ENCODE data around the gene CXCL11. TPM values are rescaled to one million over a fixed set of nuclear protein-coding genes. Genes with fewer than 3 reads are reported as not detected.

Gene CXCL11
- total RNA-seq, 4 donors from 2014 or later: not detected

GRCh38 chr4:76072760-76073159, 36.9 kb upstream of the CXCL11 start:
- DNase-seq: no peak
- no peaks in the 10 kb centered on the region for H3K36me3 ChIP-seq
- no peak overlapping the region for H3K27ac ChIP-seq
- TF ChIP-seq CTCF (IDR thresholded peaks at IDR 0.05) (no peak), POLR2A (IDR thresholded peaks at IDR 0.05) (no peak)
- no peaks in the 10 kb centered on the region for H3K9me3 ChIP-seq
- no peaks in the 10 kb centered on the region for H3K27me3 ChIP-seq
- H3K4me3 ChIP-seq: no peak overlapping the region
- H3K4me1 ChIP-seq: no peaks in the 10 kb centered on the region

GRCh38 chr4:76067652-76068286, 31.9 kb upstream of the CXCL11 start:
- no peaks in the 10 kb centered on the region for H3K9me3 ChIP-seq
- H3K27me3 ChIP-seq: no peaks in the 10 kb centered on the region
- no peaks in the 10 kb centered on the region for H3K4me1 ChIP-seq
- H3K4me3 ChIP-seq: no peak overlapping the region
- TF ChIP-seq POLR2A (IDR thresholded peaks at IDR 0.05): no peak
- peak; percentile 53 to 90 (median 81) for TF ChIP-seq CTCF (IDR thresholded peaks at IDR 0.05)
- no peaks in the 10 kb centered on the region for H3K36me3 ChIP-seq
- peak; percentile 61 to 92 (median 77) for DNase-seq
- H3K27ac ChIP-seq: no peak overlapping the region

GRCh38 chr4:76066546-76066945, 30.7 kb upstream of the CXCL11 start:
- no peaks in the 10 kb centered on the region for H3K36me3 ChIP-seq
- TF ChIP-seq POLR2A (IDR thresholded peaks at IDR 0.05): no peak
- no peak for TF ChIP-seq CTCF (IDR thresholded peaks at IDR 0.05)
- no peaks in the 10 kb centered on the region for H3K27me3 ChIP-seq
- H3K9me3 ChIP-seq: no peaks in the 10 kb centered on the region
- DNase-seq: no peak
- no peak overlapping the region for H3K27ac ChIP-seq
- H3K4me3 ChIP-seq: no peak overlapping the region
- no peaks in the 10 kb centered on the region for H3K4me1 ChIP-seq

GRCh38 chr4:76061982-76062381, 26.1 kb upstream of the CXCL11 start:
- no peak for TF ChIP-seq CTCF (IDR thresholded peaks at IDR 0.05)
- TF ChIP-seq POLR2A (IDR thresholded peaks at IDR 0.05): no peak
- Histone ChIP-seq H3K9me3 (no peaks in the 10 kb centered on the region), H3K4me3 (no peak overlapping the region), H3K27me3 (no peaks in the 10 kb centered on the region), H3K4me1 (peaks cover 0 to 7% (median 0%) of the 10 kb centered on the region in 4 donors), H3K36me3 (no peaks in the 10 kb centered on the region), H3K27ac (no peak overlapping the region)
- DNase-seq: no peak

- Histone ChIP-seq H3K27ac (no peak overlapping the region), H3K4me1 (peaks cover 0 to 7% (median 0%) of the 10 kb centered on the region in 4 donors), H3K4me3 (no peak overlapping the region), H3K27me3 (no peaks in the 10 kb centered on the region), H3K36me3 (no peaks in the 10 kb centered on the region), H3K9me3 (no peaks in the 10 kb centered on the region)
- no peak for DNase-seq
- TF ChIP-seq CTCF (IDR thresholded peaks at IDR 0.05) (no peak), POLR2A (IDR thresholded peaks at IDR 0.05) (no peak)
Measured at GRCh38 chr4:76061421-76061820, 25.6 kb upstream of the CXCL11 start.

GRCh38 chr4:76060506-76060905, 24.6 kb upstream of the CXCL11 start:
- Histone ChIP-seq H3K4me1 (peaks cover 0 to 7% (median 0%) of the 10 kb centered on the region in 4 donors), H3K27ac (no peak overlapping the region), H3K36me3 (no peaks in the 10 kb centered on the region), H3K4me3 (no peak overlapping the region), H3K9me3 (no peaks in the 10 kb centered on the region), H3K27me3 (no peaks in the 10 kb centered on the region)
- no peak for DNase-seq
- TF ChIP-seq CTCF (IDR thresholded peaks at IDR 0.05) (no peak), POLR2A (IDR thresholded peaks at IDR 0.05) (no peak)

All from Peyer's patch (tissue), 4 donors.